ENCODE results near the gene TIFAB.

The TIFAB gene

DNA sequence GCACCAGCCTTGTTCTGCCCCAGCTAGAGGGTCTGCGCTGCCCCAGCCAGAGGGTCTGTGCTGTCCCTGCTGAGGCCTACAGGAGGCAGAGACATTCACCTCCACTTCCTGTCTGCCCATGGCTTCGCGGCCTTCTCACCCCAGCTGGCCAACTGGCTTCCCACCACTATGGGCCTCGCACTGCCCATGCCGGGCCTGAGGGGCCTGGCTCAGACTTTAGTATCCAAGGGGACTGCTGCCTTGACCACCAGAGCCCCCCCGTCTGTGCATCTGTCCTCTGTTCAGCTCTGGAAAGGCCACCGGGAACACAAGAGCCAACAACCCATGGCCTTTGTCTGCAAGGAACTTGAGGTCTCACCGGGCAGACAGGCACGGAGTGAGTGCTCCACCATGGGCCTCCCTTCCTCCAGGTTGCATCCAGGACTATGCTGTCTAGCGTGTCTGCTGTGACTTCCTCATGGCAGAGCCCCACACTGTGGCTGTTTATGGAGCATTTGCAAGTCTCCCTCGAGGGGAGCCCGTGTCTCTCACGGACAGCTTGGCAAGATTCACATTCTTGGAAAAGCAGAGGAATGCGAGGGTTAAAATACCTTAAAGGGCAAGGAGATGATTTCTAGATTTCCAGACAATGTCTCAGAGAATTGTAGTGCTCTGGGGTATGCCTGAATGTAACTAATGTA lies 6.7 kb downstream of the TIFAB start:
- no peaks in the 10 kb centered on the region for H3K4me1 ChIP-seq (ENCODE audit: control insufficient read depth, low read depth, low read length)
- H3K27ac ChIP-seq (ENCODE audit: low read length), result no peak overlapping the region
- no peaks in the 10 kb centered on the region for H3K36me3 ChIP-seq (ENCODE audit: control insufficient read depth, low read depth, low read length)
- H3K4me3 ChIP-seq (ENCODE audit: low read length), result no peak overlapping the region
- peaks cover 4% of the 10 kb centered on the region for H3K27me3 ChIP-seq (ENCODE audit: control insufficient read depth, insufficient read depth, low read length)
- no peaks in the 10 kb centered on the region for H3K9me3 ChIP-seq (ENCODE audit: control insufficient read depth, low read depth, low read length)
- no peak overlapping the region for H3K9ac ChIP-seq (ENCODE audit: low read length)

DNA sequence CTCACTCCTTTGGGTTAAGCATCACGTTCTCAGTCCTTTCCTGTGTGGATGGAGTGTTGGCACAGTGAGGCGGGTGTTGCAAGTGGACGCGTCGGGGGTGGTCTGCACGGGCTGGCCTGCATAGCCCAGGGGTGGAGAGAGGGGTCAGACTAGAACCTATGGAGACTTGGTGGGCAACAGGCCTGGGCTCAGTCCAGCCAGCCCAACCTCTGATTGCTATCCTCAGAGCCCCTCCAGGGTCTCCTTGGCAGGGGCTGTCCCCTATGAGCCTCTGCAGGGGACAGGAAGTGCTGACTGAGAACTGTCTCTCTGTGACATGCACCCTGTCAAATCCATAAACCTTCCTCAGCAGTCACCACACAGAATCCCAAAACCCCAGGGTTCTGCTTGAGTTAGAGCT lies 7.3 kb downstream of the TIFAB start:
- Histone ChIP-seq H3K27ac (ENCODE audit: low read length) (no peak overlapping the region), H3K27me3 (ENCODE audit: control insufficient read depth, insufficient read depth, low read length) (peaks cover 4% of the 10 kb centered on the region)

DNA sequence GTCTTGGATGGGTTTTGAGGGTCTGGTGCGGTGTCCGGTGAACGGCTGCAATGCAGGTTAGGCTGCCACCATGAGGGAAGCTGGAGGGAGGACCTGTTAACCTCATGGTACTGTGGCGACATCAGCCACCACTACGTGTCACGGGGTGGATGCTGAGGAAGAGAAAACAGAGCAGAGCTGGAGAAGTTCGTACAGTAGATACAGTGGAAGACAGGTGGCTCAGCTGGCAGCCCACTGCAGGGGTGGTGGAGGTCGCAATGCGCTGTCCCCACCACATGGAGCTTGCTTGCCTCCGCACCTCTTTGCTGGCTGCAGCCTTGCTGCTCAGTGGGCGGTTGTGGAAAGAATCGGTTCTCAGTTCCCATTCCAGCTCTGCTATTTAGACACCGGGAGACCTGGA lies 7.8 kb downstream of the TIFAB start:
- H3K9me3 ChIP-seq (ENCODE audit: control insufficient read depth, low read depth, low read length), result no peaks in the 10 kb centered on the region
- no peak overlapping the region for H3K4me3 ChIP-seq (ENCODE audit: low read length)
- no peak overlapping the region for H3K27ac ChIP-seq (ENCODE audit: low read length)
- no peaks in the 10 kb centered on the region for H3K36me3 ChIP-seq (ENCODE audit: control insufficient read depth, low read depth, low read length)
- H3K27me3 ChIP-seq (ENCODE audit: control insufficient read depth, insufficient read depth, low read length), result peaks cover 4% of the 10 kb centered on the region
- no peak overlapping the region for H3K9ac ChIP-seq (ENCODE audit: low read length)
- no peaks in the 10 kb centered on the region for H3K4me1 ChIP-seq (ENCODE audit: control insufficient read depth, low read depth, low read length)

More for the DNA sequence above, 7.3 kb downstream of the TIFAB start:
- no peak overlapping the region for H3K4me3 ChIP-seq (ENCODE audit: low read length)
- no peaks in the 10 kb centered on the region for H3K9me3 ChIP-seq (ENCODE audit: control insufficient read depth, low read depth, low read length)
- no peaks in the 10 kb centered on the region for H3K4me1 ChIP-seq (ENCODE audit: control insufficient read depth, low read depth, low read length)
- H3K36me3 ChIP-seq (ENCODE audit: control insufficient read depth, low read depth, low read length), result no peaks in the 10 kb centered on the region
- H3K9ac ChIP-seq (ENCODE audit: low read length), result no peak overlapping the region

DNA sequence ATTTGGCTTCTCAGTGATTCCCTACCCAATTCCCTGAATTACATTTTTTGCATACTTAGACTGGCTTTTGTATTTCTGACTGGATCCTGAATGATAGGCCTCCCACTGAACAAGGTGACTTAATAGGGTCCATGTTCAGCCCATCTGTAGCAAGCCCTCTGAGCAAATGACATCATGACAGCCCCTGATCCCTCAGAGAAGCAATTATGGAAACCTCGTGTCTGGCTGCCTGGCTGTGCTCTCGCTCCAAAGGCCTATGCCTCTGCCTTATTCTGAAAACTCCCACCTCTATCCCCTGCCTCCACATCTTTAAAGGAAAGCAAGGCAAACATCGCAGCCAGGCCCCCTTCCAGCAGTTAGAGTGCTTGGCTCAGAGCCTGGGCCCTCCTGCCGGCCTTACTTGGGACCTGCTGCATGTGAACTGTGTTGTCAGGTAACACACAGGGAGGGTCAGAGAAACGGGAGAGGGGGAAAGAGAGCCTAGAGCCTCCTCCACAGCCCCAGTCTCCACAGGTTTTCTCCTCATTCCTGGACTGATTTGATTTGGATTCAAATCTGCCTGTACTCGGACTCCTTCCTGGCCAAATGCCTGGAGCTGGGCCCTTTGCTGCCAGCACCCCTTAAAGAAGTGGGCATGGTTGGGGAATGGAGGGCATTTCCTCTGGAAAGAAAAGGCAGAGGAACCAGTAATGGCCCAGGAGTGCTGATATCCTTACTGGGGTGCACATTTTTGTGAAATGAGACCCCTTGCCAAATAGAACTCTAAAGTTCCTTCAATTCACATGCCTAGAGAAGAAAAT lies 8.8 kb downstream of the TIFAB start:
- no peak overlapping the region for H3K4me3 ChIP-seq (ENCODE audit: low read length)

DNA sequence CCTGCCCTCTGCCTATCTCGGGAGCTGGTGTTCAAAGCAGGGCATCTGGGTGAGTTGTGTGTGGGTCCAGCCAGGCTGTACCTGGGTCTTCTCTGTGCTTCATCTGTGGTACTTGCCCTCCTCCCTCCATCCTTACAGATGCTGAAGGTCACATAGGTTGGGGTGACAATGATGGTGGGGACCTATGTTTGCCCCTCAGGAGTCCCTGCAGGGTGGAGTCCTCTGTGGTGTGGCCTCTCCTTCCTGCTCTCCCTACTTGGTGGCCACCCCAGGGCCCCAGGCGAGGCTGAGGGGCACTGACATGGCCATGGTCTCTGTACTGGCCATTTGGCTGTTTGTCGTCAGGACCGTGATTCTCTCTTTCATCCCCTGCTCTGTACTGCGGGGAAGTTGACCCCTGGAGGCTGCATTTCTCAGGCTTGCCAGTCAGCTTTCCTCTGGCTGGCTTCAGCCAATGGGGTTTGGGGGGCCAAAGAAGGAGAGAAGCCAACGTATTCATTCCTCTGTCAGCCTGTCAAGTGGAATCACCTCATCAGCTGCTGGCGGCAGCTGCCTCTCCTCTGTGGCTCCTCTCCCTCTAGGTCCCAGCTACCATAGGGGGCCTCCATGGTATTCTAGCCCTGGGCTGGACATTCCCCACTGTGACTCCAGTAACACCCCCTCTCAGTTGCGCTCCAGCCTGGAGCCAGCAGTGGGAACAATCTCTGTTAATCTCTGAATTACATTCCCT lies 9.6 kb downstream of the TIFAB start:
- Histone ChIP-seq H3K27me3 (ENCODE audit: control insufficient read depth, insufficient read depth, low read length) (no peaks in the 10 kb centered on the region), H3K9ac (ENCODE audit: low read length) (no peak overlapping the region), H3K27ac (ENCODE audit: low read length) (no peak overlapping the region), H3K4me3 (ENCODE audit: low read length) (no peak overlapping the region), H3K36me3 (ENCODE audit: control insufficient read depth, low read depth, low read length) (no peaks in the 10 kb centered on the region), H3K4me1 (ENCODE audit: control insufficient read depth, low read depth, low read length) (no peaks in the 10 kb centered on the region), H3K9me3 (ENCODE audit: control insufficient read depth, low read depth, low read length) (no peaks in the 10 kb centered on the region)

More for the DNA sequence above, 8.8 kb downstream of the TIFAB start:
- Histone ChIP-seq H3K9ac (ENCODE audit: low read length) (no peak overlapping the region), H3K27me3 (ENCODE audit: control insufficient read depth, insufficient read depth, low read length) (peaks cover 4% of the 10 kb centered on the region), H3K9me3 (ENCODE audit: control insufficient read depth, low read depth, low read length) (no peaks in the 10 kb centered on the region), H3K36me3 (ENCODE audit: control insufficient read depth, low read depth, low read length) (no peaks in the 10 kb centered on the region), H3K27ac (ENCODE audit: low read length) (no peak overlapping the region), H3K4me1 (ENCODE audit: control insufficient read depth, low read depth, low read length) (no peaks in the 10 kb centered on the region)

DNA sequence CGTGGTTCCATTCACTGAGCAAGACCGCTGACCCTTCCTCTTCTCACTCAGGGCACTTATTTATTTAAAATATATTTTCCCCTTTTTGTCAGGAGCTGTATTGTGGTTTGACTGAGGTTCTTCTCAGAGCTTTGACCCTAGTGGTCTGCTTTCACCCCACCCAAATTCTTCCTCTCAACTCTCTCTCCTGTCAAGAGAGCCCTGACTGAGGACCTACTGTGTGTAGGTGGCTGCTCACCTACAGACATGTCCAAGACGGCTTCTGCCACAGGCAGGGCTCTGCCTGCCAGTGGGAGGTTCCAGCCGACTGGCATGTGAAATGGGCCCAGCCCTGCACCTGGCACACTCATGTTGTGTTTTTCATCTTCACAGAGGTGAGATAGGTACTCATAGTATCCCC lies 10.2 kb downstream of the TIFAB start:
- no peaks in the 10 kb centered on the region for H3K4me1 ChIP-seq (ENCODE audit: control insufficient read depth, low read depth, low read length)
- no peak overlapping the region for H3K27ac ChIP-seq (ENCODE audit: low read length)
- no peaks in the 10 kb centered on the region for H3K36me3 ChIP-seq (ENCODE audit: control insufficient read depth, low read depth, low read length)
- no peak overlapping the region for H3K9ac ChIP-seq (ENCODE audit: low read length)
- no peak overlapping the region for H3K4me3 ChIP-seq (ENCODE audit: low read length)
- no peaks in the 10 kb centered on the region for H3K27me3 ChIP-seq (ENCODE audit: control insufficient read depth, insufficient read depth, low read length)
- H3K9me3 ChIP-seq (ENCODE audit: control insufficient read depth, low read depth, low read length), result no peaks in the 10 kb centered on the region

DNA sequence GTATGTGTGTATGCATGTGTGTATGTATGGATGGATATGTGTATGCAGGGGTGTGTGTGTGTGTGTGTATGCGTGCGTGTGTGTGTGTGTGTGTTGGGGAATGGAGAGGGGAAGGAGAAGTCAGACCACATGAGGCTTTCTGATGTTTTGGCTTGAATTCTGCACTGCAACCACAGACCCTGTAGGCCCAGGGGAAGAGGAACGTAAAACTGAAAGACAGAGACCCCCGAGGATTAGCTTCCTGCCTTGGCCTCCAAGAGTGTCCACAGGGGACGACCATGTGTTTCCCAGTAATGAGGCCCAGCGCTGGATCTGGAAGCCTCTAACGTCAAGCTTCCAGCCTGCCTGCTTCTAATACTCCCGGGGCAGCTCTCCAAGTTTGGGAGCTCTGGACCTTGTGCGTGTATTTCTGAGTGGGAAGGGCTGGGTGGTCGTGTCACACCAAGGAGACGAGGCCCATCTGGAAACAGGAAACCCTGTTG lies 10.8 kb downstream of the TIFAB start:
- Histone ChIP-seq H3K27me3 (ENCODE audit: control insufficient read depth, insufficient read depth, low read length) (no peaks in the 10 kb centered on the region), H3K36me3 (ENCODE audit: control insufficient read depth, low read depth, low read length) (no peaks in the 10 kb centered on the region), H3K9ac (ENCODE audit: low read length) (no peak overlapping the region), H3K9me3 (ENCODE audit: control insufficient read depth, low read depth, low read length) (no peaks in the 10 kb centered on the region), H3K27ac (ENCODE audit: low read length) (no peak overlapping the region), H3K4me3 (ENCODE audit: low read length) (no peak overlapping the region), H3K4me1 (ENCODE audit: control insufficient read depth, low read depth, low read length) (no peaks in the 10 kb centered on the region)

DNA sequence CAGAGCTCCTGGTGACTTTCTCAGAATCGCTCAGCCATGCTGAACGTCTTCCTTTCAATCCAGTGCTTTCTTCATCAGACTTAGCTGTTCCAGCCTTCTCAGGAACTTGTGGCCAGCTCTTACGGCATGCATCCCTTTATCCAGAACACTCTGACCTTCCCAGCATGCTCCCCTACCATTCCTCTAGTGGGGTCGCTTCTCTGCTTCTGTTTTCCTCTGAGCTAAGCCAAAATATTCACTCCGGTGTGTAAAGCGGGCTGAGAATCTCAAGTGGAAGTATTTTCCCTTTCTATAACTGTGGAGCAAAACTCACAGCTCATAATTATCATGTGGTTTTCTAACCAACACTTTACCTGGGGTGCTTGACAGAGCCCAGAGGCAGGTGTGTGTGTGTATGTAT lies 11.2 kb downstream of the TIFAB start:
- no peak overlapping the region for H3K9ac ChIP-seq (ENCODE audit: low read length)
- no peak overlapping the region for H3K27ac ChIP-seq (ENCODE audit: low read length)
- no peaks in the 10 kb centered on the region for H3K9me3 ChIP-seq (ENCODE audit: control insufficient read depth, low read depth, low read length)
- H3K36me3 ChIP-seq (ENCODE audit: control insufficient read depth, low read depth, low read length), result no peaks in the 10 kb centered on the region
- no peaks in the 10 kb centered on the region for H3K27me3 ChIP-seq (ENCODE audit: control insufficient read depth, insufficient read depth, low read length)
- H3K4me1 ChIP-seq (ENCODE audit: control insufficient read depth, low read depth, low read length), result no peaks in the 10 kb centered on the region
- H3K4me3 ChIP-seq (ENCODE audit: low read length), result no peak overlapping the region

DNA sequence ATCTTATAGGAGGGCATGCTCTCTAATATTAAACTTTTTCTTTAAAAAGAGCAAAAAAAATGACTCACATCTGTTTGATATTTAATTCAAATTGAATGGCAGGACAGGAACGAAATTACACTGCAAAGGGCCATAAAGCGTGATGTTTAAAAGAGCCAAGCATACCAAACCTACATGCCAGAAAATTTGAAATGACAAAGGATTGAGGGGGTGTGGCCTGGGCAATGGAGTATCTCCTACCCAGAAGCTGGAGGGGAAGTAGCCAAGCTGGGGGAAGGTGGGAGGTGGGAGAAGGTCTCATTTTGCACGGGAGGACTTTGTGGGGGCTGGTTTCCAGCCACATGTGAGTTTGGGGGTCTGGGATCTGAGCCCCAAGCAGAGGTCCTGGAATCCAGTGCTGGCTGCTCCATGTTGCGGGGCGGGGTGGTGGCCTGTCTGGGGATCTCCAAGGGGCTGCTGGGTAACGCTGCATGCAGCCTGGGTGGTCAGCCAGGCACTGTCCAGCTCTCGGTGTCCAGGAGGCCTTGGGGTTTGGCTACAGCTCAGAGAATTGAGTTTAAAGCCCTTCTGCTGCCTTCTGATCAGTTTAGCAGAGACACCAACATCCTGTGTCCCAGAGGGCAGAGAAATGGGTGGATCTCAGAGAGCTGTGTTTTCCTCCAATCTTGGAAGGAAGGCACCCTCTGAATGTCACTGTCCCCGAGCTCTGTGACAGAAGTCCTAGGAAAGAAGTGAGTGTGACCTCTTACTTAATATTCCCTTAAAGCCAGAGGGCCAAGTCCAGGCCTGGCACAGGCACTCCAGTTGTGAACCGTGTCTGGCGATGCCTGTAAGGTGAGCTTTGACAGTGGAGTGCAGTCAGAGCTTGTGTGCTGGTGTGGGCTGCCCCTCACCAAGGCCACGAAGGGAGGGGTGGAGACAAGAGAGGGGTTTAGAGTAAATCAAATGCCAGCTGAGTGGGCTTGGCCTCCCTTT lies 12.6 kb downstream of the TIFAB start:
- Histone ChIP-seq H3K4me3 (ENCODE audit: low read length) (no peak overlapping the region), H3K9ac (ENCODE audit: low read length) (no peak overlapping the region), H3K27me3 (ENCODE audit: control insufficient read depth, insufficient read depth, low read length) (no peaks in the 10 kb centered on the region), H3K27ac (ENCODE audit: low read length) (no peak overlapping the region), H3K36me3 (ENCODE audit: control insufficient read depth, low read depth, low read length) (no peaks in the 10 kb centered on the region), H3K9me3 (ENCODE audit: control insufficient read depth, low read depth, low read length) (no peaks in the 10 kb centered on the region), H3K4me1 (ENCODE audit: control insufficient read depth, low read depth, low read length) (no peaks in the 10 kb centered on the region)

DNA sequence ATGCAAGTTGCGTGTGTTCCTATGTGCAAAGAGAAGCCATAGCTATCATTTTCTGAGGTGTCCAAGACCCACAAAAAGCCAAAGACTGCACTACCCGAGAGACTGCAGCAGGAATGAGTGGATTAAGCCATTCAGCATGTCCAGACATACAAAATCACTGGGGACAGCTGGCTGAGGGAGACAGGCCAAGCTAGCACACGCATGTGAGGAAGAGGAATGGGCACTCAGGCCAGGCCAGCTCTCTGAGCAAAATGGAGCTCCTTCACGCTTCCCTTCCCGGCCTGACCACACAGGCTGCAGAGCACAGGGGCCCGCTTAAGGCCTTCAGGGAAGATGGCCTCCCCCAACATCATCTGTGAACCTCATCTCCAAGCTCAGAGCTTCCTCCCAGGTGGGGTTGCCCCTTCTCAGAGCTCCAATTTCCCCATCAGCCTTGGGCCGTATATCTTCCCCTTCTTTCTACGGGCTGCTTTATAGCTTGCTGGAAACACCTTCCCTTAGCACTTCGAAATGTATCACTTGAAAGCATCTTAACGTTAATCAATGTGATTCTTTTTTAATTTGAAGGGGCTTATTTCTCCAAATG lies 13.4 kb downstream of the TIFAB start:
- Histone ChIP-seq H3K27ac (ENCODE audit: low read length) (no peak overlapping the region), H3K9me3 (ENCODE audit: control insufficient read depth, low read depth, low read length) (no peaks in the 10 kb centered on the region), H3K4me1 (ENCODE audit: control insufficient read depth, low read depth, low read length) (no peaks in the 10 kb centered on the region), H3K27me3 (ENCODE audit: control insufficient read depth, insufficient read depth, low read length) (no peaks in the 10 kb centered on the region), H3K9ac (ENCODE audit: low read length) (no peak overlapping the region), H3K4me3 (ENCODE audit: low read length) (no peak overlapping the region), H3K36me3 (ENCODE audit: control insufficient read depth, low read depth, low read length) (no peaks in the 10 kb centered on the region)

Data from iPS-18a (cell line).